IPS-15b (cell line): ENCODE measurements around the gene NMRK2.
A peak's percentile ranks its signal among the peaks of the same experiment; 100 is the strongest.
"Not testable (repeated sequence)": the region's sequence is repeated elsewhere in the genome, so short reads cannot be mapped to it uniquely, and the experiment has no call there.

Experiments used
- H3K27me3 ChIP-seq: one replicate; pipeline ENCODE4 v1.6.1; 2013; ENCODE audit warnings: low read length; ENCODE audit not compliant: control insufficient read depth, insufficient read depth
- H3K36me3 ChIP-seq: one replicate; pipeline ENCODE4 v1.6.1; 2013; ENCODE audit warnings: low read length; ENCODE audit not compliant: control insufficient read depth, insufficient read depth
- H3K4me1 ChIP-seq: one replicate; pipeline ENCODE4 v1.6.1; 2013; ENCODE audit warnings: mild to moderate bottlenecking, low read length; ENCODE audit not compliant: control insufficient read depth, insufficient read depth
- H3K4me3 ChIP-seq: one replicate; pipeline ENCODE4 v1.5.1; 2013; ENCODE audit warnings: low read depth, low read length
- H3K9ac ChIP-seq: one replicate; pipeline ENCODE4 v1.6.1; 2013; ENCODE audit warnings: low read depth, mild to moderate bottlenecking, low read length
- H3K9me3 ChIP-seq: one replicate; pipeline ENCODE4 v1.6.1; 2013; ENCODE audit warnings: mild to moderate bottlenecking, low read length; ENCODE audit not compliant: control insufficient read depth, insufficient read depth

NMRK2 gene

GRCh38 chr19:3958836-3959765 is 26.2 kb downstream of the NMRK2 start:
- no peaks in the 10 kb centered on the region for H3K4me1 ChIP-seq
- no peak overlapping the region for H3K9ac ChIP-seq
- H3K36me3 ChIP-seq: peaks cover 60% of the 10 kb centered on the region
- no peaks in the 10 kb centered on the region for H3K27me3 ChIP-seq
- H3K9me3 ChIP-seq: no peaks in the 10 kb centered on the region
- no peak overlapping the region for H3K4me3 ChIP-seq

- H3K4me1 ChIP-seq: no peaks in the 10 kb centered on the region
- H3K4me3 ChIP-seq: no peak overlapping the region
- no peaks in the 10 kb centered on the region for H3K9me3 ChIP-seq
- H3K27me3 ChIP-seq: no peaks in the 10 kb centered on the region
- H3K36me3 ChIP-seq: peaks cover 63% of the 10 kb centered on the region
- no peak overlapping the region for H3K9ac ChIP-seq
Observed at GRCh38 chr19:3959766-3960131, 26.9 kb downstream of the NMRK2 start.

GRCh38 chr19:3961007-3961406 is 28.1 kb downstream of the NMRK2 start:
- peaks cover 70% of the 10 kb centered on the region for H3K36me3 ChIP-seq
- no peaks in the 10 kb centered on the region for H3K9me3 ChIP-seq
- H3K9ac ChIP-seq: no peak overlapping the region
- no peak overlapping the region for H3K4me3 ChIP-seq
- no peaks in the 10 kb centered on the region for H3K4me1 ChIP-seq
- no peaks in the 10 kb centered on the region for H3K27me3 ChIP-seq

- peaks cover 3% of the 10 kb centered on the region for H3K4me1 ChIP-seq
- H3K9me3 ChIP-seq: no peaks in the 10 kb centered on the region
- no peak overlapping the region for H3K4me3 ChIP-seq
- H3K27me3 ChIP-seq: no peaks in the 10 kb centered on the region
- H3K36me3 ChIP-seq: peaks cover 82% of the 10 kb centered on the region
- no peak overlapping the region for H3K9ac ChIP-seq
Observed at GRCh38 chr19:3963458-3964255, 30.8 kb downstream of the NMRK2 start.

- H3K27me3 ChIP-seq: no peaks in the 10 kb centered on the region
- peaks cover 73% of the 10 kb centered on the region for H3K36me3 ChIP-seq
- H3K9ac ChIP-seq: no peak overlapping the region
- no peaks in the 10 kb centered on the region for H3K9me3 ChIP-seq
- peaks cover 8% of the 10 kb centered on the region for H3K4me1 ChIP-seq
- H3K4me3 ChIP-seq: no peak overlapping the region
Observed at GRCh38 chr19:3964256-3965194, 31.7 kb downstream of the NMRK2 start.

- H3K9me3 ChIP-seq: no peaks in the 10 kb centered on the region
- H3K27me3 ChIP-seq: no peaks in the 10 kb centered on the region
- H3K4me3 ChIP-seq: no peak overlapping the region
- H3K4me1 ChIP-seq: peaks cover 8% of the 10 kb centered on the region
- H3K36me3 ChIP-seq: peaks cover 57% of the 10 kb centered on the region
- peak overlapping the region; percentile 37 for H3K9ac ChIP-seq
Observed at GRCh38 chr19:3966051-3967017, 33.5 kb downstream of the NMRK2 start.

- H3K36me3 ChIP-seq: peaks cover 47% of the 10 kb centered on the region
- H3K9me3 ChIP-seq, H3K27me3 ChIP-seq, H3K4me3 ChIP-seq, H3K9ac ChIP-seq, H3K4me1 ChIP-seq: not testable (repeated sequence)
Observed at GRCh38 chr19:3967983-3968382, 35.1 kb downstream of the NMRK2 start.

- Histone ChIP-seq H3K27me3 (no peaks in the 10 kb centered on the region), H3K9ac (peak overlapping the region; percentile 60), H3K4me1 (peaks cover 8% of the 10 kb centered on the region), H3K36me3 (peaks cover 39% of the 10 kb centered on the region), H3K9me3 (no peaks in the 10 kb centered on the region), H3K4me3 (peak overlapping the region; percentile 89)
Observed at GRCh38 chr19:3968556-3969434, 35.9 kb downstream of the NMRK2 start.

- H3K9me3 ChIP-seq: no peaks in the 10 kb centered on the region
- no peaks in the 10 kb centered on the region for H3K27me3 ChIP-seq
- H3K9ac ChIP-seq: peak overlapping the region; percentile 81
- H3K4me1 ChIP-seq: peaks cover 8% of the 10 kb centered on the region
- H3K36me3 ChIP-seq: peaks cover 33% of the 10 kb centered on the region
- peak overlapping the region; percentile 89 for H3K4me3 ChIP-seq
Observed at GRCh38 chr19:3969435-3970312, 36.8 kb downstream of the NMRK2 start.
